PC-3 (cell line): Measurements from ENCODE around the gene FYN. TPM values are rescaled to one million over a fixed set of nuclear protein-coding genes. Genes with fewer than 3 reads are reported as not detected.

Experiments used
- ATAC-seq: fragments of 200-7000 bp; cut with Tn5 transposase; 2 replicates; pipeline ENCODE4 v1.9.1; 2020; ENCODE audit warnings: mild to moderate bottlenecking, moderate library complexity
- BruUV-seq: library from RNA; stranded (reverse); fragments of 400-500 nt; replicated peaks from 2 replicates; lab custom pipeline; 2021; lab: Mats Ljungman, UMichigan
- CTCF ChIA-PET: fragments of 300-600 bp; sonication (Branson Sonifier 250); formaldehyde crosslinking; loops from one replicate; lab custom pipeline; 2022; ENCODE audit warnings: antibody characterized with exemption; lab: Charles Lee
- POLR2A ChIA-PET: fragments of 300-600 bp; sonication (Branson Sonifier 250); formaldehyde crosslinking; loops from one replicate; lab custom pipeline; 2022; ENCODE audit warnings: antibody characterized with exemption; ENCODE audit not compliant: unreplicated experiment; lab: Charles Lee
- DNase-seq: peaks from one replicate; pipeline ENCODE4 v3.0.0-alpha.2; 2015
- H2AFZ ChIP-seq: fragments of 300-600 bp; sonication (generic); 2 replicates; pipeline ENCODE4 v1.6.0; 2016; ENCODE audit warnings: antibody characterized with exemption, low read length
- H3F3A ChIP-seq: fragments of 300-600 bp; sonication (generic); one replicate; pipeline ENCODE4 v1.6.0; 2017; ENCODE audit warnings: antibody characterized with exemption, low read length, control low read depth, mild to moderate bottlenecking; ENCODE audit not compliant: unreplicated experiment
- H3K27ac ChIP-seq: fragments of 300-600 bp; sonication (generic); 2 replicates; pipeline ENCODE4 v1.5.1; 2016; ENCODE audit warnings: mild to moderate bottlenecking, low read length
- H3K27me3 ChIP-seq: fragments of 300-600 bp; sonication (generic); 2 replicates; pipeline ENCODE4 v1.6.1; 2016; ENCODE audit warnings: low read length, mixed read lengths
- H3K36me3 ChIP-seq: fragments of 300-600 bp; sonication (generic); 2 replicates; pipeline ENCODE4 v1.6.1; 2016; ENCODE audit warnings: low read depth, mixed run types, low read length, mixed read lengths
- H3K4me1 ChIP-seq: fragments of 300-600 bp; sonication (generic); 2 replicates; pipeline ENCODE4 v1.5.1; 2016; ENCODE audit warnings: low read length; ENCODE audit not compliant: insufficient read depth
- H3K4me2 ChIP-seq: fragments of 300-600 bp; sonication (generic); 2 replicates; pipeline ENCODE4 v1.6.0; 2016; ENCODE audit warnings: low read length
- H3K4me3 ChIP-seq: fragments of 300-600 bp; sonication (generic); 2 replicates; pipeline ENCODE4 v1.5.1; 2016; ENCODE audit warnings: mild to moderate bottlenecking, low read length, mixed read lengths
- H3K79me2 ChIP-seq: fragments of 300-600 bp; sonication (generic); 2 replicates; pipeline ENCODE4 v1.6.1; 2017; ENCODE audit warnings: low read length, mixed read lengths
- H3K9ac ChIP-seq: fragments of 300-600 bp; sonication (generic); 2 replicates; pipeline ENCODE4 v1.6.0; 2016; ENCODE audit warnings: mild to moderate bottlenecking, low read length
- H3K9me2 ChIP-seq: fragments of 300-600 bp; sonication (generic); replicated peaks from 2 replicates; pipeline ENCODE4 v1.6.1; 2016; ENCODE audit warnings: mixed run types, low read length, mixed read lengths
- H3K9me3 ChIP-seq: fragments of 300-600 bp; sonication (generic); 2 replicates; pipeline ENCODE4 v1.6.1; 2016; ENCODE audit warnings: low read length, mixed read lengths
- H4K20me1 ChIP-seq: fragments of 300-600 bp; sonication (generic); 2 replicates; pipeline ENCODE4 v1.6.1; 2016; ENCODE audit warnings: low read length, mixed read lengths
- EZH2 ChIP-seq: fragments of 300-600 bp; sonication (generic); IDR thresholded peaks from one replicate; pipeline ENCODE4 v1.6.1; 2017; ENCODE audit warnings: antibody characterized with exemption, mild to moderate bottlenecking, low read length; ENCODE audit not compliant: unreplicated experiment
- EZH2phosphoT487 ChIP-seq: fragments of 300-600 bp; sonication (generic); IDR thresholded peaks from 2 replicates; pipeline ENCODE4 v1.6.1; 2018; ENCODE audit warnings: mild to moderate bottlenecking, antibody characterized with exemption, low read length, borderline replicate concordance
- intact Hi-C: fragments of 100-400 bp; cut with micrococcal nuclease; formaldehyde crosslinking; loops from 2 replicates; pipeline ENCODE4 v1.9.0; 2023
- total RNA-seq: library from RNA; depleted of rRNA; stranded (reverse); fragments of >200 nt; gene quantifications from 2 replicates; pipeline ENCODE4 v1.2.3, GENCODE V29; 2014
- TF ChIP-seq, protein P1 (sequence below): fragments of 300-600 bp; sonication (generic); conservative IDR thresholded peaks from 2 replicates; pipeline ENCODE4 v1.5.1; 2017; ENCODE audit warnings: antibody characterized with exemption, low read depth, mild to moderate bottlenecking, low read length

FYN gene
- total RNA-seq, 1 experiment from 2014 or later, result 27.6 TPM

DNA sequence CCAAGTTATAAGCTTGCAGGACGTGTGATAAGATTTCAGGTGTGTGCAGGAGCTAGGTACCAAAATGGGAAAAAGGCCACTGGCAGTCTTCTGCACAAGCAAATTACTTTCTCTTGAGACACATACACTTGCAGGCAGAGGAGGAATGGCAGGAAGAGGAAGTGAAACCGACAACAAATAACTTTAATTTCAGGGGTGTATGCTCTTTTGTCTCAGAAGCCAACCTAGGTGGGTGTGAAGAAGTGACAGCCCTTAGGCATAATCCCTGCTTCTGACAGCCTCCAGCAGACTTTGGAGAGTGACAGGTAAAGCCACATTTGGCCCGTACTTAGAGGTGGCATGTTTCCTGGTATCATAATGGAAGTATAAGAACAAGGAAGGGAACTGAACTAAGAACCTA is 148.7 kb downstream of the FYN start:
- no peak overlapping the region for H2AFZ ChIP-seq
- no peaks in the 10 kb centered on the region for H3F3A ChIP-seq
- H3K4me3 ChIP-seq, result no peak overlapping the region
- H3K9me2 ChIP-seq, result no peaks in the 10 kb centered on the region
- POLR2A ChIA-PET, result no interaction called here
- H3K9me3 ChIP-seq, result no peaks in the 10 kb centered on the region
- H3K27me3 ChIP-seq, result no peaks in the 10 kb centered on the region
- BruUV-seq, result no TSS peak
- H4K20me1 ChIP-seq, result no peaks in the 10 kb centered on the region
- no peak overlapping the region for H3K4me2 ChIP-seq
- ATAC-seq (no peak), DNase-seq (no peak)
- CTCF ChIA-PET, result no interaction called here
- H3K79me2 ChIP-seq, result no peaks in the 10 kb centered on the region
- TF ChIP-seq, protein P1, sequence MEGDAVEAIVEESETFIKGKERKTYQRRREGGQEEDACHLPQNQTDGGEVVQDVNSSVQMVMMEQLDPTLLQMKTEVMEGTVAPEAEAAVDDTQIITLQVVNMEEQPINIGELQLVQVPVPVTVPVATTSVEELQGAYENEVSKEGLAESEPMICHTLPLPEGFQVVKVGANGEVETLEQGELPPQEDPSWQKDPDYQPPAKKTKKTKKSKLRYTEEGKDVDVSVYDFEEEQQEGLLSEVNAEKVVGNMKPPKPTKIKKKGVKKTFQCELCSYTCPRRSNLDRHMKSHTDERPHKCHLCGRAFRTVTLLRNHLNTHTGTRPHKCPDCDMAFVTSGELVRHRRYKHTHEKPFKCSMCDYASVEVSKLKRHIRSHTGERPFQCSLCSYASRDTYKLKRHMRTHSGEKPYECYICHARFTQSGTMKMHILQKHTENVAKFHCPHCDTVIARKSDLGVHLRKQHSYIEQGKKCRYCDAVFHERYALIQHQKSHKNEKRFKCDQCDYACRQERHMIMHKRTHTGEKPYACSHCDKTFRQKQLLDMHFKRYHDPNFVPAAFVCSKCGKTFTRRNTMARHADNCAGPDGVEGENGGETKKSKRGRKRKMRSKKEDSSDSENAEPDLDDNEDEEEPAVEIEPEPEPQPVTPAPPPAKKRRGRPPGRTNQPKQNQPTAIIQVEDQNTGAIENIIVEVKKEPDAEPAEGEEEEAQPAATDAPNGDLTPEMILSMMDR, result no peak
- TF ChIP-seq EZH2phosphoT487, result no peak
- TF ChIP-seq EZH2, result no peak
- H3K4me1 ChIP-seq, result no peaks in the 10 kb centered on the region
- H3K9ac ChIP-seq, result no peak overlapping the region
- H3K27ac ChIP-seq, result no peak overlapping the region
- intact Hi-C loops, result no loop called here
- H3K36me3 ChIP-seq, result no peaks in the 10 kb centered on the region

DNA sequence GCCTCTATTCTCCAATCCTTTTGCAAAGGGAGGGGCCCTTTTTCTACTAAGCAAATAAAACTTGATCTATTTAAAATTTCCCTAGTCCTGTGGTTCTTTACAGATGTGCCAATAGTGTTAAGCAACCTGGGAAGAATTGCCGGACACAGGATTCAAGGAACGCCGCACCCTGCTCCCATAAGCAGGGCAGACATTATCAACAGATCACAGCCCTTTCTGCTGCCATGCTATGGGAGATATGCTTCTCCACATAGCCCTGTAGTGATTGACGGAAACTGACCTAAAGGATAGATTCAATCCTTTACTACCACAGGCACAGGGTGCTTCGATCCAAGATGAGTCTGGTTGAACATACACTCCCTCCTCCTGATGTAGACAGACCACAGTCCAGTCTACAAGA is 149.2 kb downstream of the FYN start:
- intact Hi-C loops, result no loop called here
- POLR2A ChIA-PET, result no interaction called here

DNA sequence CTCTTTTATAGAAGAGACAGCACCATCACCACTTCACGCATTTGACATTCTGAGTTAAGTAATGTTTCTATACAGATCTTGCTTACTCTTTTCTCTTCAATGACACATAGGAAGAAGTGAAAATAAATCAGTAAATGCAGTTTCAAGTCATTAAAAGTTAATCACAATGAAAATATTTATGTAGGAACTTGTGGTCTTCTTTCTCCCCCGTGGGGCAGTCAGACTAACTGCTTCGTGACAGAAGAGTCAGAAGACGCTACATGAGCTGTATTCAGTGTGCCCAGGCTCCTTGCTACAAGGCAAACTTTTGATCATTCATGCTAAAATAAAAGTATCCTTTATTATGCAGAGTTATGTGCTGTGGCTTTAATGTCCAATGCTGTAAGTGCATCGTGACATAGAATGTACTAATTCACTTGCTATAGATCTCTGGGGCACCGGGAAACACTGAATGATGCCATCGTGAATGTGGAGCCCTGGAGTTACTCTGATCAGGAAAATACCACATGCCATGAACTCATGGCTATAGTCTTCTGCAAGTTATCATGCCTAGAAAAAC is 149.8 kb downstream of the FYN start:
- CTCF ChIA-PET, result no interaction called here
- H3F3A ChIP-seq, result no peaks in the 10 kb centered on the region
- intact Hi-C loops, result no loop called here

More for the DNA sequence above, 149.2 kb downstream of the FYN start:
- Histone ChIP-seq H3K4me1 (no peaks in the 10 kb centered on the region), H3K79me2 (no peaks in the 10 kb centered on the region), H2AFZ (no peak overlapping the region), H3K9me2 (no peaks in the 10 kb centered on the region), H3K4me3 (no peak overlapping the region), H3K9ac (no peak overlapping the region), H4K20me1 (no peaks in the 10 kb centered on the region), H3K9me3 (no peaks in the 10 kb centered on the region), H3F3A (no peaks in the 10 kb centered on the region), H3K27me3 (no peaks in the 10 kb centered on the region), H3K4me2 (no peak overlapping the region), H3K27ac (no peak overlapping the region), H3K36me3 (no peaks in the 10 kb centered on the region)
- no TSS peak for BruUV-seq
- ATAC-seq, result no peak
- CTCF ChIA-PET, result no interaction called here
- TF ChIP-seq EZH2phosphoT487, result no peak
- TF ChIP-seq, protein P1, result no peak
- TF ChIP-seq EZH2, result no peak
- DNase-seq, result no peak

More for the DNA sequence above, 149.8 kb downstream of the FYN start:
- Histone ChIP-seq H3K27ac (no peak overlapping the region), H3K9ac (no peak overlapping the region), H2AFZ (no peak overlapping the region), H3K27me3 (no peaks in the 10 kb centered on the region), H3K9me2 (no peaks in the 10 kb centered on the region), H3K79me2 (no peaks in the 10 kb centered on the region), H3K4me2 (no peak overlapping the region), H3K4me3 (no peak overlapping the region), H3K36me3 (no peaks in the 10 kb centered on the region), H4K20me1 (no peaks in the 10 kb centered on the region), H3K4me1 (no peaks in the 10 kb centered on the region), H3K9me3 (no peaks in the 10 kb centered on the region)
- no TSS peak for BruUV-seq
- POLR2A ChIA-PET, result no interaction called here
- no peak for ATAC-seq
- no peak for DNase-seq
- no peak for TF ChIP-seq EZH2
- no peak for TF ChIP-seq EZH2phosphoT487
- TF ChIP-seq, protein P1, result no peak
